Tibial artery (tissue), 4 donors: ENCODE results near the gene PLCG2.
A peak's percentile ranks its signal among the peaks of the same experiment; 100 is the strongest.

Source experiments
- DNase-seq, 2 donors: peaks; one replicate each; pipeline ENCODE4 v3.0.0-alpha.2; 2019
- H3K27ac ChIP-seq, 2 donors: fragments of 200-600 bp; sonication (generic) in 1 of 2; 1 replicate in 1 of 2; 2 replicates in 1 of 2; pipeline ENCODE4 v1.5.1; 2018 to 2019; ENCODE audit warnings: mild to moderate bottlenecking in 1 of 2
- H3K27me3 ChIP-seq, 2 donors: fragments of 200-600 bp; sonication (generic) in 1 of 2; one replicate each; pipeline versions ENCODE4 v1.5.1 to v1.6.0; 2016 to 2019
- H3K36me3 ChIP-seq, 3 donors: fragments of 200-600 bp; sonication (generic) in 2 of 3; one replicate each; pipeline ENCODE4 v1.5.1; 2016 to 2019; ENCODE audit warnings: mild to moderate bottlenecking in 2 of 3
- H3K4me1 ChIP-seq, 4 donors: fragments of 200-600 bp; sonication (generic) in 2 of 4; 1 replicate in 3 of 4; 2 replicates in 1 of 4; pipeline ENCODE4 v1.5.1; 2016 to 2019
- H3K4me3 ChIP-seq, 2 donors: fragments of 200-600 bp; sonication (generic) in 1 of 2; 1 replicate in 1 of 2; 2 replicates in 1 of 2; pipeline ENCODE4 v1.5.1; 2018 to 2019; ENCODE audit warnings: mild to moderate bottlenecking in 2 of 2
- H3K9me3 ChIP-seq, 3 donors: fragments of 200-600 bp; sonication (generic) in 1 of 3; one replicate each; pipeline ENCODE4 v1.5.1; 2016 to 2019
- CTCF ChIP-seq, 2 experiments: fragments of 200-600 bp in 1 of 2; fragments of 450-650 bp in 1 of 2; IDR thresholded peaks; one replicate each; pipeline ENCODE4 v1.5.1; 2017 to 2019; ENCODE audit warnings: antibody characterized with exemption in 2 of 2, mild to moderate bottlenecking in 1 of 2, moderate library complexity in 1 of 2
- intact Hi-C: fragments of 100-400 bp; cut with DNase I; formaldehyde crosslinking; loops from one replicate; pipeline ENCODE4 v1.15.0; 2023; ENCODE audit warnings: low total_unique reads

PLCG2 gene

GRCh38 chr16:81861915-81862314, 82.8 kb downstream of the PLCG2 start:
- Histone ChIP-seq H3K4me1 (peaks cover 0 to 3% (median 0%) of the 10 kb centered on the region in 4 donors), H3K36me3 (no peaks in the 10 kb centered on the region), H3K9me3 (no peaks in the 10 kb centered on the region), H3K27me3 (peaks cover 0 to 24% of the 10 kb centered on the region in 2 donors), H3K27ac (no peak overlapping the region), H3K4me3 (no peak overlapping the region)
- intact Hi-C loops: no loop called here
- DNase-seq: no peak
- no peak for TF ChIP-seq CTCF (IDR thresholded peaks at IDR 0.05)

GRCh38 chr16:81863630-81864352, 84.7 kb downstream of the PLCG2 start:
- no peaks in the 10 kb centered on the region for H3K9me3 ChIP-seq
- no peaks in the 10 kb centered on the region for H3K36me3 ChIP-seq
- intact Hi-C loops: no loop called here
- H3K27ac ChIP-seq: no peak overlapping the region
- peaks cover 0 to 3% (median 0%) of the 10 kb centered on the region in 4 donors for H3K4me1 ChIP-seq
- H3K4me3 ChIP-seq: no peak overlapping the region
- DNase-seq: no peak
- peaks cover 0 to 24% of the 10 kb centered on the region in 2 donors for H3K27me3 ChIP-seq
- TF ChIP-seq CTCF (IDR thresholded peaks at IDR 0.05): no peak

GRCh38 chr16:81864646-81865382, 85.7 kb downstream of the PLCG2 start:
- Histone ChIP-seq H3K9me3 (no peaks in the 10 kb centered on the region), H3K36me3 (no peaks in the 10 kb centered on the region), H3K27me3 (peaks cover 0 to 24% of the 10 kb centered on the region in 2 donors), H3K4me1 (peaks cover 0 to 3% (median 0%) of the 10 kb centered on the region in 4 donors), H3K27ac (no peak overlapping the region), H3K4me3 (no peak overlapping the region)
- TF ChIP-seq CTCF (IDR thresholded peaks at IDR 0.05): no peak
- intact Hi-C loops: no loop called here
- no peak for DNase-seq

GRCh38 chr16:81866820-81867440, 87.8 kb downstream of the PLCG2 start:
- peaks cover 0 to 3% (median 0%) of the 10 kb centered on the region in 4 donors for H3K4me1 ChIP-seq
- peaks cover 0 to 18% of the 10 kb centered on the region in 2 donors for H3K27me3 ChIP-seq
- intact Hi-C loops: no loop called here
- peak; percentile 61 to 75 for DNase-seq
- TF ChIP-seq CTCF (IDR thresholded peaks at IDR 0.05): no peak
- H3K36me3 ChIP-seq: no peaks in the 10 kb centered on the region
- no peak overlapping the region for H3K4me3 ChIP-seq
- peak overlapping the region in 1 of 2 donors; percentile 35 for H3K27ac ChIP-seq
- H3K9me3 ChIP-seq: no peaks in the 10 kb centered on the region

GRCh38 chr16:81868057-81868748, 89.1 kb downstream of the PLCG2 start:
- H3K27ac ChIP-seq: no peak overlapping the region
- H3K4me3 ChIP-seq: no peak overlapping the region
- H3K27me3 ChIP-seq: peaks cover 0 to 15% of the 10 kb centered on the region in 2 donors
- no peak for DNase-seq
- intact Hi-C loops: no loop called here
- peaks cover 0 to 3% (median 0%) of the 10 kb centered on the region in 4 donors for H3K4me1 ChIP-seq
- no peaks in the 10 kb centered on the region for H3K9me3 ChIP-seq
- H3K36me3 ChIP-seq: no peaks in the 10 kb centered on the region
- no peak for TF ChIP-seq CTCF (IDR thresholded peaks at IDR 0.05)
